Esophagus squamous epithelium (tissue), 4 donors: ENCODE measurements around the gene ARHGAP44.

Source experiments
- POLR2A ChIP-seq, 4 donors: fragments of 450-650 bp; IDR thresholded peaks; one replicate each; pipeline ENCODE4 v1.6.1; 2017; ENCODE audit warnings: antibody characterized with exemption in 4 of 4, mild to moderate bottlenecking in 4 of 4, moderate library complexity in 3 of 4
- TF ChIP-seq, protein P1 (sequence below), 6 experiments: fragments of 450-650 bp in 4 of 6; fragments of 200-600 bp in 2 of 6; sonication (generic) in 2 of 6; IDR thresholded peaks; one replicate each; pipeline ENCODE4 v1.5.1; 2016 to 2019; ENCODE audit warnings: antibody characterized with exemption in 6 of 6, mild to moderate bottlenecking in 4 of 6, moderate library complexity in 4 of 6

DNA sequence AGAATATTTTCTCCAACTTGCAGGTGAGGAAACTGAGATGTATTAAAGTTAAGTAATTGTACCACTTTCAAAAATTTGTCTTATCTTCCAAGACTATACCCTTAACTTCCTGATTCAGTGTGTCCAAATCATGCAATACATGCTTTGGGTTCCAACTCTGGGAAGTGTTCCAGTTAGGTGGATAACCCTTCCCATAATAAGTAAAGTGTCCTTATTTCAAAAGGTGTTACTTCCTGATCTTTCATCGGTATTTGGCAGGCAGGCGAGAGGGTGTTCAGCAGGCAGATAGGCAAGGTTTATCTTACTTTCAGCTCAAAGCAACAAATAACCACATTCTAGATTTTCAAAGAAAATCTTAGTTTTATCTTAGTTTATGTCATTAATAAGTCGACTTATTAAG lies 46.3 kb upstream of the ARHGAP44 start:
- TF ChIP-seq, protein P1, sequence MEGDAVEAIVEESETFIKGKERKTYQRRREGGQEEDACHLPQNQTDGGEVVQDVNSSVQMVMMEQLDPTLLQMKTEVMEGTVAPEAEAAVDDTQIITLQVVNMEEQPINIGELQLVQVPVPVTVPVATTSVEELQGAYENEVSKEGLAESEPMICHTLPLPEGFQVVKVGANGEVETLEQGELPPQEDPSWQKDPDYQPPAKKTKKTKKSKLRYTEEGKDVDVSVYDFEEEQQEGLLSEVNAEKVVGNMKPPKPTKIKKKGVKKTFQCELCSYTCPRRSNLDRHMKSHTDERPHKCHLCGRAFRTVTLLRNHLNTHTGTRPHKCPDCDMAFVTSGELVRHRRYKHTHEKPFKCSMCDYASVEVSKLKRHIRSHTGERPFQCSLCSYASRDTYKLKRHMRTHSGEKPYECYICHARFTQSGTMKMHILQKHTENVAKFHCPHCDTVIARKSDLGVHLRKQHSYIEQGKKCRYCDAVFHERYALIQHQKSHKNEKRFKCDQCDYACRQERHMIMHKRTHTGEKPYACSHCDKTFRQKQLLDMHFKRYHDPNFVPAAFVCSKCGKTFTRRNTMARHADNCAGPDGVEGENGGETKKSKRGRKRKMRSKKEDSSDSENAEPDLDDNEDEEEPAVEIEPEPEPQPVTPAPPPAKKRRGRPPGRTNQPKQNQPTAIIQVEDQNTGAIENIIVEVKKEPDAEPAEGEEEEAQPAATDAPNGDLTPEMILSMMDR (IDR thresholded peaks at IDR 0.05) = no peak
- TF ChIP-seq POLR2A (IDR thresholded peaks at IDR 0.05) = no peak
